GM23338 (cell line): ENCODE data around the gene TXNRD1. TPM values are rescaled to one million over a fixed set of nuclear protein-coding genes. Genes with fewer than 3 reads are reported as not detected.

Experiments used
- ATAC-seq: fragments of 200-7000 bp; cut with Tn5 transposase; 3 replicates; pipeline ENCODE4 v1.9.1; 2020
- DNase-seq: peaks from one replicate; pipeline ENCODE4 v3.0.0-alpha.2; 2015; ENCODE audit warnings: low spot score
- H2AFZ ChIP-seq: fragments of 200-600 bp; sonication (generic); 2 replicates; pipeline ENCODE4 v1.8.0; 2016; ENCODE audit warnings: antibody characterized with exemption, mild to moderate bottlenecking, moderate library complexity
- H3F3A ChIP-seq: fragments of 200-600 bp; sonication (generic); replicated peaks from 2 replicates; pipeline ENCODE4 v1.8.0; 2017; ENCODE audit warnings: antibody characterized with exemption, mixed run types, low read depth
- H3K27ac ChIP-seq: fragments of 200-600 bp; sonication (generic); 2 replicates; pipeline ENCODE4 v1.6.1; 2016; ENCODE audit warnings: low read depth
- H3K27me3 ChIP-seq: fragments of 200-600 bp; sonication (generic); 2 replicates; pipeline ENCODE4 v1.8.0; 2016; ENCODE audit warnings: mild to moderate bottlenecking, mixed run types, moderate library complexity; ENCODE audit not compliant: insufficient read depth
- H3K36me3 ChIP-seq: fragments of 200-600 bp; sonication (generic); 2 replicates; pipeline ENCODE4 v1.8.0; 2016; ENCODE audit warnings: mild to moderate bottlenecking; ENCODE audit not compliant: insufficient read depth
- H3K4me1 ChIP-seq: fragments of 200-600 bp; sonication (generic); 2 replicates; pipeline ENCODE4 v1.8.0; 2016; ENCODE audit warnings: mild to moderate bottlenecking, moderate library complexity; ENCODE audit not compliant: insufficient read depth
- H3K4me2 ChIP-seq: fragments of 200-600 bp; sonication (generic); 2 replicates; pipeline ENCODE4 v1.7.1; 2017; ENCODE audit warnings: mixed run types
- H3K4me3 ChIP-seq: fragments of 200-600 bp; sonication (generic); 2 replicates; pipeline ENCODE4 v1.6.1; 2016; ENCODE audit warnings: mixed run types
- H3K79me2 ChIP-seq: fragments of 200-600 bp; sonication (generic); replicated peaks from 2 replicates; pipeline ENCODE4 v1.8.0; 2017; ENCODE audit warnings: mild to moderate bottlenecking; ENCODE audit not compliant: insufficient read depth
- H3K9me2 ChIP-seq: fragments of 200-600 bp; sonication (generic); 2 replicates; pipeline ENCODE4 v1.8.0; 2017; ENCODE audit not compliant: insufficient read depth
- H4K20me1 ChIP-seq: fragments of 200-600 bp; sonication (generic); replicated peaks from 2 replicates; pipeline ENCODE4 v1.8.0; 2017; ENCODE audit warnings: mild to moderate bottlenecking; ENCODE audit not compliant: insufficient read depth
- H3K27ac Mint-ChIP-seq: 2 replicates; pipeline ENCODE4 v1.8.0; 2020; ENCODE audit warnings: inconsistent platforms, mild to moderate bottlenecking, moderate library complexity, mixed read lengths
- H3K27me3 Mint-ChIP-seq: 3 replicates; pipeline ENCODE4 v1.8.0; 2022; ENCODE audit warnings: low read depth, mild to moderate bottlenecking, moderate library complexity, mixed read lengths, inconsistent platforms; ENCODE audit not compliant: insufficient read depth, poor library complexity
- H3K36me3 Mint-ChIP-seq: 3 replicates; pipeline ENCODE4 v1.8.0; 2021; ENCODE audit warnings: low read depth, mild to moderate bottlenecking, inconsistent platforms, moderate library complexity, mixed read lengths
- H3K4me1 Mint-ChIP-seq: 3 replicates; pipeline ENCODE4 v1.8.0; 2020; ENCODE audit warnings: mild to moderate bottlenecking, inconsistent platforms, mixed read lengths
- H3K4me3 Mint-ChIP-seq: 3 replicates; pipeline ENCODE4 v1.8.0; 2021; ENCODE audit warnings: moderate library complexity, mild to moderate bottlenecking, inconsistent platforms, mixed read lengths
- H3K9me3 Mint-ChIP-seq: 3 replicates; pipeline ENCODE4 v1.8.0; 2020; ENCODE audit warnings: moderate library complexity, mild to moderate bottlenecking, inconsistent platforms, mixed read lengths
- CREB1 ChIP-seq: fragments of 250-450 bp; sonication (Bioruptor Pico); IDR thresholded peaks from 2 replicates; pipeline ENCODE4 v1.5.0; 2020; ENCODE audit warnings: low read depth, mild to moderate bottlenecking, moderate library complexity
- CTCF ChIP-seq, 2 experiments: fragments of 200-600 bp in 1 of 2; sonication (generic) in 1 of 2; conservative IDR thresholded peaks; 2 replicates each; pipeline versions ENCODE4 v1.5.1 to v1.6.1; 2016 to 2017; ENCODE audit warnings: antibody characterized with exemption in 2 of 2, low read depth in 2 of 2, mild to moderate bottlenecking in 2 of 2, moderate library complexity in 1 of 2
- ETS1 ChIP-seq: IDR thresholded peaks from 2 replicates; pipeline ENCODE4 v1.6.1; 2016; ENCODE audit warnings: antibody characterized with exemption
- EZH2 ChIP-seq: fragments of 200-600 bp; sonication (generic); IDR thresholded peaks from one replicate; pipeline ENCODE4 v1.8.0; 2017; ENCODE audit warnings: antibody characterized with exemption, mild to moderate bottlenecking, low read depth; ENCODE audit not compliant: unreplicated experiment
- EZH2phosphoT487 ChIP-seq: fragments of 200-600 bp; sonication (generic); IDR thresholded peaks from one replicate; pipeline ENCODE4 v1.8.1; 2018; ENCODE audit warnings: antibody characterized with exemption; ENCODE audit not compliant: unreplicated experiment
- JUNB ChIP-seq: IDR thresholded peaks from one replicate; pipeline ENCODE4 v1.6.1; 2016; ENCODE audit warnings: antibody characterized with exemption; ENCODE audit not compliant: unreplicated experiment
- NANOG ChIP-seq: IDR thresholded peaks from 2 replicates; pipeline ENCODE4 v1.6.1; 2016; ENCODE audit warnings: antibody characterized with exemption, borderline replicate concordance
- POLR2AphosphoS5 ChIP-seq: IDR thresholded peaks from 2 replicates; pipeline ENCODE4 v1.6.1; 2016; ENCODE audit warnings: antibody characterized with exemption, low read depth
- REST ChIP-seq: IDR thresholded peaks from one replicate; pipeline ENCODE4 v1.6.1; 2018; ENCODE audit warnings: antibody characterized with exemption; ENCODE audit not compliant: unreplicated experiment
- STAT1 ChIP-seq: IDR thresholded peaks from one replicate; pipeline ENCODE4 v1.6.1; 2016; ENCODE audit warnings: antibody characterized with exemption; ENCODE audit not compliant: unreplicated experiment
- ZNF114 ChIP-seq: fragments of 250-450 bp; sonication (Bioruptor Pico); IDR thresholded peaks from 2 replicates; pipeline ENCODE4 v1.5.0; 2020; ENCODE audit warnings: mild to moderate bottlenecking, moderate library complexity
- ZNF331 ChIP-seq: fragments of 250-450 bp; sonication (Bioruptor Pico); IDR thresholded peaks from 2 replicates; pipeline ENCODE4 v1.5.0; 2020; ENCODE audit warnings: low read depth, mild to moderate bottlenecking, moderate library complexity
- ZNF462 ChIP-seq: fragments of 250-450 bp; sonication (Bioruptor Pico); IDR thresholded peaks from 2 replicates; pipeline ENCODE4 v1.5.0; 2020; ENCODE audit warnings: mild to moderate bottlenecking, moderate library complexity
- polyA plus RNA-seq: library from polyadenylated mRNA; unstranded; fragments of >200 nt; fragmentation: Nextera tagmentation; extraction: Ambion mirVana; gene quantifications from 2 replicates; pipeline ENCODE4 v1.2.1, GENCODE V29; 2016
- total RNA-seq: library from RNA; depleted of rRNA; stranded (reverse); fragments of >200 nt; shearing (Covaris generic); gene quantifications from 2 replicates; pipeline ENCODE4 v1.2.3, GENCODE V29; 2014

Gene TXNRD1
- total and polyA plus RNA-seq, 2 experiments from 2014 or later: 115 to 127 TPM

GRCh38 chr12:104336115-104336514 lies 120.5 kb downstream of the TXNRD1 start:
- DNase-seq (no peak), ATAC-seq (no peak)
- Histone ChIP-seq H3K79me2 (no peaks in the 10 kb centered on the region), H4K20me1 (0 out of 2 replicates have a peak, but pooled peaks cover 8% of the 10 kb centered on the region), H3K27me3 (no peaks in the 10 kb centered on the region), H3K27ac (no peak overlapping the region), H3K4me2 (no peak overlapping the region), H3K9me2 (no peaks in the 10 kb centered on the region), H3K4me3 (no peak overlapping the region), H2AFZ (no peak overlapping the region), H3K36me3 (peaks cover 45% of the 10 kb centered on the region), H3K4me1 (no peaks in the 10 kb centered on the region), H3F3A (no peaks in the 10 kb centered on the region)
- Mint-ChIP-seq H3K4me1 (no peaks in the 10 kb centered on the region; the same call in 2 of the 3 replicates), H3K27me3 (peaks cover 1% of the 10 kb centered on the region), H3K4me3 (no peak overlapping the region), H3K36me3 (peaks cover 65% of the 10 kb centered on the region), H3K9me3 (no peaks in the 10 kb centered on the region), H3K27ac (no peak overlapping the region)
- no peak for TF ChIP-seq REST
- no peak for TF ChIP-seq ZNF114 (CRISPR knock-in tag)
- no peak for TF ChIP-seq CTCF (conservative IDR thresholded peaks at IDR 0.05; ENCODE audit: low read depth in 2 of 2)
- TF ChIP-seq ZNF331 (CRISPR knock-in tag): no peak
- no peak for TF ChIP-seq ZNF462 (CRISPR knock-in tag)
- no peak for TF ChIP-seq EZH2phosphoT487
- no peak for TF ChIP-seq EZH2
- TF ChIP-seq NANOG: no peak
- TF ChIP-seq CREB1 (CRISPR knock-in tag): no peak
- no peak for TF ChIP-seq JUNB
- no peak for TF ChIP-seq POLR2AphosphoS5
- TF ChIP-seq ETS1: no peak
- no peak for TF ChIP-seq STAT1
